Activated CD8-positive, alpha-beta T cell treated with anti-CD3 and anti-CD28 coated beads, Interleukin-2, amount 10 ng/mL, durations not matched to agents 7 days and 5 days (primary cell): ENCODE results near the gene ZNF273. TPM values are rescaled to one million over a fixed set of nuclear protein-coding genes. Genes with fewer than 3 reads are reported as not detected.
A peak's percentile ranks its signal among the peaks of the same experiment; 100 is the strongest.
"Not testable (repeated sequence)": the region's sequence is repeated elsewhere in the genome, so short reads cannot be mapped to it uniquely, and the experiment has no call there.

Experiments used
- ATAC-seq: fragments of 150-1000 bp; cut with Tn5 transposase; one replicate; pipeline ENCODE4 v1.10.0; 2021; ENCODE audit warnings: moderate library complexity
- CTCF ChIA-PET: fragments of 350-600 bp; sonication (Branson Sonifier 250); formaldehyde crosslinking; loops from one replicate; lab custom pipeline; 2021; ENCODE audit warnings: antibody characterized with exemption; lab: Charles Lee
- POLR2A ChIA-PET: fragments of 350-600 bp; sonication (Branson Sonifier 250); formaldehyde crosslinking; loops from one replicate; lab custom pipeline; 2021; ENCODE audit warnings: antibody characterized with exemption; lab: Charles Lee
- DNase-seq: peaks from one replicate; pipeline ENCODE4 v3.0.0-alpha.2; 2020
- H3K27ac Mint-ChIP-seq: one replicate; pipeline ENCODE4 v1.8.0; 2021; ENCODE audit warnings: mild to moderate bottlenecking, mixed read lengths
- H3K27me3 Mint-ChIP-seq: one replicate; pipeline ENCODE4 v1.8.0; 2021; ENCODE audit warnings: low read depth, mixed read lengths
- H3K36me3 Mint-ChIP-seq: one replicate; pipeline ENCODE4 v1.8.0; 2021; ENCODE audit warnings: low read depth, mixed read lengths
- H3K4me1 Mint-ChIP-seq: one replicate; pipeline ENCODE4 v1.8.0; 2021; ENCODE audit warnings: low read depth, mixed read lengths
- H3K4me3 Mint-ChIP-seq: one replicate; pipeline ENCODE4 v1.8.0; 2021; ENCODE audit warnings: mild to moderate bottlenecking, mixed read lengths
- H3K9me3 Mint-ChIP-seq: one replicate; pipeline ENCODE4 v1.8.0; 2022; ENCODE audit warnings: mixed read lengths; ENCODE audit not compliant: insufficient read depth
- total RNA-seq, 2 experiments: library from RNA; stranded (reverse); gene quantifications; one replicate each; pipeline ENCODE4 v1.2.3, GENCODE V29; 2021

ZNF273 gene
- total RNA-seq, 2 experiments from 2014 or later, result 10.6 to 11.8 TPM

GRCh38 chr7:64892666-64893309, 10.3 kb upstream of the ZNF273 start:
- CTCF ChIA-PET, result interaction anchor here (0.7 kb wide), 1 partner anchor 478 kb away, joined by 3 read pairs; no protein-coding TSS in a partner anchor
- Mint-ChIP-seq H3K27me3 (peaks cover 28% of the 10 kb centered on the region), H3K27ac (no peak overlapping the region), H3K4me1 (peaks cover 12% of the 10 kb centered on the region), H3K9me3 (no peaks in the 10 kb centered on the region), H3K36me3 (no peaks in the 10 kb centered on the region), H3K4me3 (no peak overlapping the region)
- peak; percentile 4 for DNase-seq
- no peak for ATAC-seq
- POLR2A ChIA-PET, result interaction anchor here (0.8 kb wide), 1 partner anchor 10 kb away, joined by 3 read pairs; the partner anchor contains the start of gene ZNF273

- CTCF ChIA-PET, result interaction anchor here (0.7 kb wide), 1 partner anchor 478 kb away, joined by 3 read pairs; no protein-coding TSS in a partner anchor
- POLR2A ChIA-PET, result interaction anchor here (0.8 kb wide), 1 partner anchor 9 kb away, joined by 3 read pairs; the partner anchor contains the start of gene ZNF273
- no peak overlapping the region for H3K4me3 Mint-ChIP-seq
- H3K27ac Mint-ChIP-seq, result no peak overlapping the region
- H3K36me3 Mint-ChIP-seq, result no peaks in the 10 kb centered on the region
- ATAC-seq (no peak), DNase-seq (peak; percentile 14)
- H3K4me1 Mint-ChIP-seq, result peaks cover 7% of the 10 kb centered on the region
- no peaks in the 10 kb centered on the region for H3K9me3 Mint-ChIP-seq
- H3K27me3 Mint-ChIP-seq, result peaks cover 27% of the 10 kb centered on the region
These were observed 9.7 kb upstream of the ZNF273 start for GRCh38 chr7:64893401-64893800.

GRCh38 chr7:64902461-64902805, 640 bp upstream of the ZNF273 start:
- H3K27me3 Mint-ChIP-seq, ATAC-seq, H3K9me3 Mint-ChIP-seq, DNase-seq: not testable (repeated sequence)
- Mint-ChIP-seq H3K4me3 (peak overlapping the region; percentile 97), H3K27ac (peak overlapping the region; percentile 95), H3K36me3 (peaks cover 32% of the 10 kb centered on the region), H3K4me1 (peaks cover 39% of the 10 kb centered on the region)
- ChIA-PET CTCF (interaction anchor here (1.4 kb wide), 1 partner anchor 14 kb away, joined by 5 read pairs; no protein-coding TSS in a partner anchor), POLR2A (interaction anchor here (0.8 to 3.0 kb wide), 10 partner anchors 9 to 589 kb away, joined by 3 to 22 read pairs (median 6); partner anchors contain the start of genes ERV3-1, ZNF107, ZNF138 and ZNF736)

- DNase-seq (no peak), ATAC-seq (no peak)
- H3K27me3 Mint-ChIP-seq, result no peaks in the 10 kb centered on the region
- ChIA-PET POLR2A (interaction anchor here (0.7 to 3.0 kb wide), 8 partner anchors 11 to 470 kb away, joined by 3 to 22 read pairs (median 6); partner anchors contain the start of genes ERV3-1, ZNF107, ZNF138 and ZNF680), CTCF (no interaction called here)
- H3K36me3 Mint-ChIP-seq, result peaks cover 45% of the 10 kb centered on the region
- peaks cover 47% of the 10 kb centered on the region for H3K4me1 Mint-ChIP-seq
- peak overlapping the region; percentile 97 for H3K4me3 Mint-ChIP-seq
- H3K9me3 Mint-ChIP-seq, result peaks cover 9% of the 10 kb centered on the region
- H3K27ac Mint-ChIP-seq, result peak overlapping the region; percentile 95
These were observed 935 bp downstream of the ZNF273 start for GRCh38 chr7:64904008-64904407.

GRCh38 chr7:64905133-64905532, 2.1 kb downstream of the ZNF273 start:
- ATAC-seq, result no peak
- no peaks in the 10 kb centered on the region for H3K27me3 Mint-ChIP-seq
- peaks cover 9% of the 10 kb centered on the region for H3K9me3 Mint-ChIP-seq
- H3K36me3 Mint-ChIP-seq, result peaks cover 55% of the 10 kb centered on the region
- H3K27ac Mint-ChIP-seq, result no peak overlapping the region
- ChIA-PET CTCF (no interaction called here), POLR2A (no interaction called here)
- no peak for DNase-seq
- peaks cover 49% of the 10 kb centered on the region for H3K4me1 Mint-ChIP-seq
- no peak overlapping the region for H3K4me3 Mint-ChIP-seq

GRCh38 chr7:64905547-64905946, 2.5 kb downstream of the ZNF273 start:
- Mint-ChIP-seq H3K27ac (no peak overlapping the region), H3K27me3 (no peaks in the 10 kb centered on the region), H3K36me3 (peaks cover 58% of the 10 kb centered on the region), H3K4me3 (peak overlapping the region; percentile 12), H3K9me3 (peaks cover 9% of the 10 kb centered on the region), H3K4me1 (peaks cover 50% of the 10 kb centered on the region)
- DNase-seq, result no peak
- POLR2A ChIA-PET, result no interaction called here
- CTCF ChIA-PET, result no interaction called here
- no peak for ATAC-seq

- Mint-ChIP-seq H3K36me3 (peaks cover 71% of the 10 kb centered on the region), H3K27ac (no peak overlapping the region), H3K27me3 (no peaks in the 10 kb centered on the region), H3K9me3 (peaks cover 20% of the 10 kb centered on the region), H3K4me1 (peaks cover 48% of the 10 kb centered on the region), H3K4me3 (no peak overlapping the region)
- CTCF ChIA-PET, result no interaction called here
- POLR2A ChIA-PET, result no interaction called here
- ATAC-seq (no peak), DNase-seq (no peak)
These were observed 4.7 kb downstream of the ZNF273 start for GRCh38 chr7:64907641-64908326.

GRCh38 chr7:64908358-64908757, 5.3 kb downstream of the ZNF273 start:
- H3K27me3 Mint-ChIP-seq, result no peaks in the 10 kb centered on the region
- ATAC-seq, result no peak
- no peak overlapping the region for H3K27ac Mint-ChIP-seq
- peaks cover 48% of the 10 kb centered on the region for H3K4me1 Mint-ChIP-seq
- H3K9me3 Mint-ChIP-seq, result peaks cover 23% of the 10 kb centered on the region
- ChIA-PET POLR2A (no interaction called here), CTCF (no interaction called here)
- no peak overlapping the region for H3K4me3 Mint-ChIP-seq
- no peak for DNase-seq
- H3K36me3 Mint-ChIP-seq, result peaks cover 76% of the 10 kb centered on the region

GRCh38 chr7:64914557-64914956, 11.5 kb downstream of the ZNF273 start:
- Mint-ChIP-seq H3K4me3 (no peak overlapping the region), H3K27ac (no peak overlapping the region), H3K4me1 (peaks cover 5% of the 10 kb centered on the region), H3K27me3 (no peaks in the 10 kb centered on the region), H3K9me3 (peaks cover 37% of the 10 kb centered on the region), H3K36me3 (peaks cover 78% of the 10 kb centered on the region)
- POLR2A ChIA-PET, result interaction anchor here (0.9 kb wide), 1 partner anchor 10 kb away, joined by 4 read pairs; no protein-coding TSS in a partner anchor
- no peak for DNase-seq
- ATAC-seq, result no peak
- CTCF ChIA-PET, result no interaction called here

- POLR2A ChIA-PET, result interaction anchor here (0.9 kb wide), 1 partner anchor 11 kb away, joined by 4 read pairs; no protein-coding TSS in a partner anchor
- DNase-seq, H3K27ac Mint-ChIP-seq, H3K27me3 Mint-ChIP-seq, H3K4me3 Mint-ChIP-seq, H3K4me1 Mint-ChIP-seq, ATAC-seq, CTCF ChIA-PET: not testable (repeated sequence)
- H3K36me3 Mint-ChIP-seq, result peaks cover 78% of the 10 kb centered on the region
- H3K9me3 Mint-ChIP-seq, result peaks cover 45% of the 10 kb centered on the region
These were observed 12.2 kb downstream of the ZNF273 start for GRCh38 chr7:64915301-64915700.

GRCh38 chr7:64928252-64929187, 25.4 kb downstream of the ZNF273 start:
- Mint-ChIP-seq H3K9me3 (peaks cover 53% of the 10 kb centered on the region), H3K36me3 (peaks cover 65% of the 10 kb centered on the region)
- CTCF ChIA-PET, H3K4me1 Mint-ChIP-seq, DNase-seq, H3K4me3 Mint-ChIP-seq, POLR2A ChIA-PET, ATAC-seq, H3K27me3 Mint-ChIP-seq, H3K27ac Mint-ChIP-seq: not testable (repeated sequence)
